Measurements from ENCODE around the gene SMARCD3. TPM values are rescaled to one million over a fixed set of nuclear protein-coding genes. Genes with fewer than 3 reads are reported as not detected.

SMARCD3 gene
- total and polyA plus RNA-seq, 2 of the 13 experiments (the other 11 are each of a cell fraction or from before 2014, with no cell fraction given) = 0.20 to 0.62 TPM

DNA sequence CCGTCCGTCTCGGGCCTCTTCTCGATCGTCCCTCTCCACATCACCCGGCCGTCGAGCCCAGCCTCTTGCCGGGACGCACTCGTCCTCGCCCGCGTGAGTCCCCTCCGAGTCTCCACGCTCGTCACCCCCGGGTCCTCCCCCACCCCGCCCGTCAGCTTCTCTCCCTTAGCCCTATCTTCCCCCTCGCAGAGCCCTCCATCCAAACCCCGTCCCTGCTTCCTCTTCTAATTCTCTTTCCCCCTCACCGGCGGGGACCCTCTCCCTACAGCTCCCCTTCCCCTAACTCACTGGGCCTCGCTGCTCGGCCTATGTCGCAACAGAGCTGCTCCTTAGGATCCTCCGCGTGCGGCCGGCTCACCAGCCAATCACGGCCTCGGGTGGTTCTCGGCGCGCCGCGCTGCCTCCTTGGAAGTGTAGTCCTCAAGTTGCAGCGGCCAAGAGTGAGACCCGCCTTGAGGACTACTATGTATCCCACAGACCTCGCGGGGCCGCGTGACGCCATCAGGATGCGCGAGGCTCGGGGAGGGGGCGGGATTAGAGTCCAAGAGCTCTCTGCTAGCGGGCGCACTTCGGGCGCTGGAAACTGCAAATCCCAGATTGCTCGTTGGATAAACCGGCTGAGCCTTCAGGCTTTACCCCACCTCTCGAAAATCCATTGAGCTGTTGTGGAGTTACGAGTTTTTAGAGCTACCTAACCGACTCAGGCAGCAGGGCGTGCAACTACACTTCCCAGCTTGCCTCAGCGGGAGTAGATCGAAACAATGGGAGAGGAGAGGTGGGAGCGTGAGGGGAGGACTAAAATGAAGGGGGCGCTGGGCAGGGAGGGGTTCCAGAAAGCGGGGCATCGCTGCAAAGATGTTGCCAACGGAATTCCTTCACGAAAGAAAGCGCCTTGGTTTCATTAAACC, 21.4 kb downstream of the SMARCD3 start, which contains the start of gene ABCF2 (continued):
- TF ChIP-seq, protein P1, sequence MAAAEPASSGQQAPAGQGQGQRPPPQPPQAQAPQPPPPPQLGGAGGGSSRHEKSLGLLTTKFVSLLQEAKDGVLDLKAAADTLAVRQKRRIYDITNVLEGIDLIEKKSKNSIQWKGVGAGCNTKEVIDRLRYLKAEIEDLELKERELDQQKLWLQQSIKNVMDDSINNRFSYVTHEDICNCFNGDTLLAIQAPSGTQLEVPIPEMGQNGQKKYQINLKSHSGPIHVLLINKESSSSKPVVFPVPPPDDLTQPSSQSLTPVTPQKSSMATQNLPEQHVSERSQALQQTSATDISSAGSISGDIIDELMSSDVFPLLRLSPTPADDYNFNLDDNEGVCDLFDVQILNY (CRISPR knock-in tag; conservative IDR thresholded peaks at IDR 0.05) = no peak
- TF ChIP-seq HMG20A (CRISPR knock-in tag; IDR thresholded peaks at IDR 0.05; ENCODE audit: borderline replicate concordance) (0 out of 2 replicates have a peak, but pooled peaks have one; percentile 16), KLF11 (CRISPR knock-in tag; IDR thresholded peaks at IDR 0.05) (no peak), NFATC3 (CRISPR knock-in tag; IDR thresholded peaks at IDR 0.05) (peak; percentile 72; the same call in 1 of the 2 replicates), MIER3 (CRISPR knock-in tag; IDR thresholded peaks at IDR 0.05; ENCODE audit: borderline replicate concordance) (peak; percentile 79; the same call in 1 of the 2 replicates), ZNF644 (CRISPR knock-in tag; IDR thresholded peaks at IDR 0.05; ENCODE audit: low read depth) (0 out of 2 replicates have a peak, but pooled peaks have one; percentile 4), RARG (CRISPR knock-in tag; IDR thresholded peaks at IDR 0.05; ENCODE audit: low read depth) (no peak), GFI1 (CRISPR knock-in tag; IDR thresholded peaks at IDR 0.05; ENCODE audit: borderline replicate concordance) (peak; percentile 69; the same call in 1 of the 2 replicates), ZNF567 (CRISPR knock-in tag; IDR thresholded peaks at IDR 0.05; ENCODE audit: borderline replicate concordance) (no peak), ZNF563 (CRISPR knock-in tag; IDR thresholded peaks at IDR 0.05) (0 out of 2 replicates have a peak, but pooled peaks have one; percentile 68), SIX1 (CRISPR knock-in tag; IDR thresholded peaks at IDR 0.05; ENCODE audit: borderline replicate concordance) (no peak), HNF4A (CRISPR knock-in tag; IDR thresholded peaks at IDR 0.05) (peak; percentile 65), GATAD2A (CRISPR knock-in tag; IDR thresholded peaks at IDR 0.05) (no peak), TAF1 (CRISPR knock-in tag; IDR thresholded peaks at IDR 0.05) (peak; percentile 41; the same call in 1 of the 2 replicates), STAG1 (CRISPR knock-in tag; IDR thresholded peaks at IDR 0.05) (no peak)
- TF ChIP-seq, protein P2, sequence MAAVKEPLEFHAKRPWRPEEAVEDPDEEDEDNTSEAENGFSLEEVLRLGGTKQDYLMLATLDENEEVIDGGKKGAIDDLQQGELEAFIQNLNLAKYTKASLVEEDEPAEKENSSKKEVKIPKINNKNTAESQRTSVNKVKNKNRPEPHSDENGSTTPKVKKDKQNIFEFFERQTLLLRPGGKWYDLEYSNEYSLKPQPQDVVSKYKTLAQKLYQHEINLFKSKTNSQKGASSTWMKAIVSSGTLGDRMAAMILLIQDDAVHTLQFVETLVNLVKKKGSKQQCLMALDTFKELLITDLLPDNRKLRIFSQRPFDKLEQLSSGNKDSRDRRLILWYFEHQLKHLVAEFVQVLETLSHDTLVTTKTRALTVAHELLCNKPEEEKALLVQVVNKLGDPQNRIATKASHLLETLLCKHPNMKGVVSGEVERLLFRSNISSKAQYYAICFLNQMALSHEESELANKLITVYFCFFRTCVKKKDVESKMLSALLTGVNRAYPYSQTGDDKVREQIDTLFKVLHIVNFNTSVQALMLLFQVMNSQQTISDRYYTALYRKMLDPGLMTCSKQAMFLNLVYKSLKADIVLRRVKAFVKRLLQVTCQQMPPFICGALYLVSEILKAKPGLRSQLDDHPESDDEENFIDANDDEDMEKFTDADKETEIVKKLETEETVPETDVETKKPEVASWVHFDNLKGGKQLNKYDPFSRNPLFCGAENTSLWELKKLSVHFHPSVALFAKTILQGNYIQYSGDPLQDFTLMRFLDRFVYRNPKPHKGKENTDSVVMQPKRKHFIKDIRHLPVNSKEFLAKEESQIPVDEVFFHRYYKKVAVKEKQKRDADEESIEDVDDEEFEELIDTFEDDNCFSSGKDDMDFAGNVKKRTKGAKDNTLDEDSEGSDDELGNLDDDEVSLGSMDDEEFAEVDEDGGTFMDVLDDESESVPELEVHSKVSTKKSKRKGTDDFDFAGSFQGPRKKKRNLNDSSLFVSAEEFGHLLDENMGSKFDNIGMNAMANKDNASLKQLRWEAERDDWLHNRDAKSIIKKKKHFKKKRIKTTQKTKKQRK (IDR thresholded peaks at IDR 0.05; ENCODE audit: low read length) = no peak
- TF ChIP-seq, protein P3, sequence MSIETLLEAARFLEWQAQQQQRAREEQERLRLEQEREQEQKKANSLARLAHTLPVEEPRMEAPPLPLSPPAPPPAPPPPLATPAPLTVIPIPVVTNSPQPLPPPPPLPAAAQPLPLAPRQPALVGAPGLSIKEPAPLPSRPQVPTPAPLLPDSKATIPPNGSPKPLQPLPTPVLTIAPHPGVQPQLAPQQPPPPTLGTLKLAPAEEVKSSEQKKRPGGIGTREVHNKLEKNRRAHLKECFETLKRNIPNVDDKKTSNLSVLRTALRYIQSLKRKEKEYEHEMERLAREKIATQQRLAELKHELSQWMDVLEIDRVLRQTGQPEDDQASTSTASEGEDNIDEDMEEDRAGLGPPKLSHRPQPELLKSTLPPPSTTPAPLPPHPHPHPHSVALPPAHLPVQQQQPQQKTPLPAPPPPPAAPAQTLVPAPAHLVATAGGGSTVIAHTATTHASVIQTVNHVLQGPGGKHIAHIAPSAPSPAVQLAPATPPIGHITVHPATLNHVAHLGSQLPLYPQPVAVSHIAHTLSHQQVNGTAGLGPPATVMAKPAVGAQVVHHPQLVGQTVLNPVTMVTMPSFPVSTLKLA (IDR thresholded peaks at IDR 0.05) = peak; percentile 64
- TF ChIP-seq, protein P4, sequence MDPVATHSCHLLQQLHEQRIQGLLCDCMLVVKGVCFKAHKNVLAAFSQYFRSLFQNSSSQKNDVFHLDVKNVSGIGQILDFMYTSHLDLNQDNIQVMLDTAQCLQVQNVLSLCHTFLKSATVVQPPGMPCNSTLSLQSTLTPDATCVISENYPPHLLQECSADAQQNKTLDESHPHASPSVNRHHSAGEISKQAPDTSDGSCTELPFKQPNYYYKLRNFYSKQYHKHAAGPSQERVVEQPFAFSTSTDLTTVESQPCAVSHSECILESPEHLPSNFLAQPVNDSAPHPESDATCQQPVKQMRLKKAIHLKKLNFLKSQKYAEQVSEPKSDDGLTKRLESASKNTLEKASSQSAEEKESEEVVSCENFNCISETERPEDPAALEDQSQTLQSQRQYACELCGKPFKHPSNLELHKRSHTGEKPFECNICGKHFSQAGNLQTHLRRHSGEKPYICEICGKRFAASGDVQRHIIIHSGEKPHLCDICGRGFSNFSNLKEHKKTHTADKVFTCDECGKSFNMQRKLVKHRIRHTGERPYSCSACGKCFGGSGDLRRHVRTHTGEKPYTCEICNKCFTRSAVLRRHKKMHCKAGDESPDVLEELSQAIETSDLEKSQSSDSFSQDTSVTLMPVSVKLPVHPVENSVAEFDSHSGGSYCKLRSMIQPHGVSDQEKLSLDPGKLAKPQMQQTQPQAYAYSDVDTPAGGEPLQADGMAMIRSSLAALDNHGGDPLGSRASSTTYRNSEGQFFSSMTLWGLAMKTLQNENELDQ (CRISPR knock-in tag; IDR thresholded peaks at IDR 0.05; ENCODE audit: borderline replicate concordance) = no peak
- TF ChIP-seq, protein P5, sequence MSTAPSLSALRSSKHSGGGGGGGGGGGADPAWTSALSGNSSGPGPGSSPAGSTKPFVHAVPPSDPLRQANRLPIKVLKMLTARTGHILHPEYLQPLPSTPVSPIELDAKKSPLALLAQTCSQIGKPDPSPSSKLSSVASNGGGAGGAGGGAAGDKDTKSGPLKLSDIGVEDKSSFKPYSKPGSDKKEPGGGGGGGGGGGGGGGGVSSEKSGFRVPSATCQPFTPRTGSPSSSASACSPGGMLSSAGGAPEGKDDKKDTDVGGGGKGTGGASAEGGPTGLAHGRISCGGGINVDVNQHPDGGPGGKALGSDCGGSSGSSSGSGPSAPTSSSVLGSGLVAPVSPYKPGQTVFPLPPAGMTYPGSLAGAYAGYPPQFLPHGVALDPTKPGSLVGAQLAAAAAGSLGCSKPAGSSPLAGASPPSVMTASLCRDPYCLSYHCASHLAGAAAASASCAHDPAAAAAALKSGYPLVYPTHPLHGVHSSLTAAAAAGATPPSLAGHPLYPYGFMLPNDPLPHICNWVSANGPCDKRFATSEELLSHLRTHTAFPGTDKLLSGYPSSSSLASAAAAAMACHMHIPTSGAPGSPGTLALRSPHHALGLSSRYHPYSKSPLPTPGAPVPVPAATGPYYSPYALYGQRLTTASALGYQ (CRISPR knock-in tag; IDR thresholded peaks at IDR 0.05) = no peak; the same call in 1 of the 2 replicates

Data from HepG2 (cell line).